IPS-15b (cell line): ENCODE results near the gene RNF43.
A peak's percentile ranks its signal among the peaks of the same experiment; 100 is the strongest.
"Not testable (repeated sequence)": the region's sequence is repeated elsewhere in the genome, so short reads cannot be mapped to it uniquely, and the experiment has no call there.

Experiments used
- H3K27me3 ChIP-seq: one replicate; pipeline ENCODE4 v1.6.1; 2013; ENCODE audit warnings: low read length; ENCODE audit not compliant: control insufficient read depth, insufficient read depth
- H3K36me3 ChIP-seq: one replicate; pipeline ENCODE4 v1.6.1; 2013; ENCODE audit warnings: low read length; ENCODE audit not compliant: control insufficient read depth, insufficient read depth
- H3K4me1 ChIP-seq: one replicate; pipeline ENCODE4 v1.6.1; 2013; ENCODE audit warnings: mild to moderate bottlenecking, low read length; ENCODE audit not compliant: control insufficient read depth, insufficient read depth
- H3K4me3 ChIP-seq: one replicate; pipeline ENCODE4 v1.5.1; 2013; ENCODE audit warnings: low read depth, low read length
- H3K9ac ChIP-seq: one replicate; pipeline ENCODE4 v1.6.1; 2013; ENCODE audit warnings: low read depth, mild to moderate bottlenecking, low read length
- H3K9me3 ChIP-seq: one replicate; pipeline ENCODE4 v1.6.1; 2013; ENCODE audit warnings: mild to moderate bottlenecking, low read length; ENCODE audit not compliant: control insufficient read depth, insufficient read depth

RNF43 gene

DNA sequence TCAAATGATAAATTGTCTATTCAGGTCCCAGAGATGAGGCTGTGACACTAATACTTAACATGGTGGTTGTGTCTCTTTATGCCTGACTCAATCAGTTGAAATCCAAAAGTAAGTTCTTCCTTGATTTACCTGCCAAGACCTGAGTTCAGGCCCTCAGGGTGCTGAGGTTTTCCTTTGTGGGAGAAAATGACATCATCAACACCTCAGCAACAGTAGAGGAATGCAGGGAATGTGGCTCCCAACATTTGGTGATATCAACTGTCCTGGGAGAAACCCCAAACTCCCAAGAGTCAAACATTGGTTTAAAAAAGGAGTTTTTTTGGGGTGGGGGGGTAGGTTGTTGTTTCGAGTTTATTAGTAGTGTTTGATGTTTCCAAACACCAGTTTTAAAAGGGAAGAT, 14.7 kb downstream of the RNF43 start:
- Histone ChIP-seq H3K9ac (no peak overlapping the region), H3K4me1 (peaks cover 43% of the 10 kb centered on the region), H3K27me3 (peaks cover 61% of the 10 kb centered on the region), H3K9me3 (no peaks in the 10 kb centered on the region), H3K4me3 (peak overlapping the region; percentile 5), H3K36me3 (no peaks in the 10 kb centered on the region)

- Histone ChIP-seq H3K9ac (no peak overlapping the region), H3K36me3 (no peaks in the 10 kb centered on the region), H3K9me3 (no peaks in the 10 kb centered on the region), H3K4me3 (no peak overlapping the region), H3K4me1 (peaks cover 43% of the 10 kb centered on the region), H3K27me3 (peaks cover 63% of the 10 kb centered on the region)
Observed at GRCh38 chr17:58402047-58402446, 15.3 kb downstream of the RNF43 start.

GRCh38 chr17:58401287-58401686, 16.0 kb downstream of the RNF43 start:
- H3K36me3 ChIP-seq, result no peaks in the 10 kb centered on the region
- no peak overlapping the region for H3K4me3 ChIP-seq
- no peak overlapping the region for H3K9ac ChIP-seq
- peaks cover 67% of the 10 kb centered on the region for H3K27me3 ChIP-seq
- H3K4me1 ChIP-seq, result peaks cover 43% of the 10 kb centered on the region
- no peaks in the 10 kb centered on the region for H3K9me3 ChIP-seq

DNA sequence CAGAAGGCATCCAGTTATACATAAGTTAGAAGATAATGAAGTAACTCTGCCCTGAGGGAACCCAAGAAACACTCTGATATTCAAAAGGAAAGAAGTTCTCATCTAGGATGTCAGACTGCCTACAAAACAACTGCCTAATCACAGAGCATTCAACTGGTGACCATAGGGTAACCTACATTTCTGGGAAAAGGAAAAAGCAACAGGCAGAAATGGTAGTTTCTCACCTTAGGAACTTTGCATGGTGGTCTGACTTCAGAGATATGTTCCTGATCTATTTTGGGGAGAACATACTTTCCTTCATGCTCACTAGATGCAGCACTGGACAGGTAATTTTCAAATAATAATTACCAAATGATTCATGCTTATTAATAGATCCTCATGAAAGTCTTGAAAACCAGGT, 16.5 kb downstream of the RNF43 start:
- Histone ChIP-seq H3K4me3 (no peak overlapping the region), H3K4me1 (peaks cover 43% of the 10 kb centered on the region), H3K36me3 (no peaks in the 10 kb centered on the region), H3K9ac (no peak overlapping the region), H3K27me3 (peaks cover 70% of the 10 kb centered on the region), H3K9me3 (no peaks in the 10 kb centered on the region)

DNA sequence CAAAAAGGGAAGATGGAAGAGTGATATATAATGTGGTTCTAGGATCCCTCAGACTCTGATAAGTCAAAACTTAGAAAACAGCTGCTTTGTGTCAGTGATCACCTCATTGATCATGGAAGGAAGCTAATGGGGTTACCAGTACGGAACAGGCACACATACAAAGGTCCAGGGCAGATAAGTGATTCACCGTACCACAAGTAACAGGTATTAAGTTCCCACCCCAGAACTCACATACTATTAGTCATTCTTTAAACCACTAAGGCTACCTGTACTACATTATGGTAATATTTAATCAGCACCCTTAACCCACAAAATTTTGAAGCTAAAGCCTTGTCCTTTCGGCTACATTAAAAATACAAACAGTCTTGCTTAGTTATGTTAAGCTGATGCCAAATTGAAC, 17.4 kb downstream of the RNF43 start:
- H3K9ac ChIP-seq, result no peak overlapping the region
- no peaks in the 10 kb centered on the region for H3K36me3 ChIP-seq
- H3K27me3 ChIP-seq, result peaks cover 68% of the 10 kb centered on the region
- peaks cover 40% of the 10 kb centered on the region for H3K4me1 ChIP-seq
- H3K4me3 ChIP-seq, result no peak overlapping the region
- H3K9me3 ChIP-seq, result no peaks in the 10 kb centered on the region

DNA sequence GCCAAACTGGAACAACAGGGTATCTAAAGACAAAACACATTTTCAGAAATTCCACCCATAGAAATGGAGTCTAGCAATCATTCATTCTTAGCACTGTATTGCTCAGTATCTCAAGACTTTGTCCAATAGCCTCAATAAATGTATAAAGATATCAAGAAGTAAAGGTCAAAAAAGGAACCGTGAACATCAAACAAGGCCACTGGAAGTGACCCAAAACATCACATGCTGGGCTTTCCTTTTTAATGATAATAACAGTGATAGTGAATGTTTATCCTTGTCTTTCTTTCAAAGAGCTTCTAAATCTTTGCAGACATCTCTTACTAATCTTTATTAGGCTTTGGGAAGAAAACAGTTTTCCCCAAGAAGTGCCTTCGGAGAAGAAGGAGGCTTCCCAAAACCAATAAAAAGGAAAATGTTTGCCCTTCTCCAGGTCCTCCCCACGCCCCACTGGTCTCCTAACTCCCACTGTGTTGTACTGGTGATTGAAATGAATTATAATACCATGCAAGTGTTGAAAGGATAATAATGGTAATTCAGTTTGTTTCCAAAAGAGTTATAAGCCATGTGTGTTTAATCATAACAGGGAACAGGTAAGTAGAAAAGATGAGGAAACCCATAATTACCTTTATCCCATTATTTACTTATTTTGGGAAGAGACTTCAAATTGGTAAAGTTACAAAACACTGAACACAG, 18.6 kb downstream of the RNF43 start:
- no peak overlapping the region for H3K4me3 ChIP-seq
- peaks cover 38% of the 10 kb centered on the region for H3K4me1 ChIP-seq
- peaks cover 57% of the 10 kb centered on the region for H3K27me3 ChIP-seq
- H3K9ac ChIP-seq, result no peak overlapping the region
- no peaks in the 10 kb centered on the region for H3K36me3 ChIP-seq
- no peaks in the 10 kb centered on the region for H3K9me3 ChIP-seq

GRCh38 chr17:58397421-58397820, 19.9 kb downstream of the RNF43 start:
- H3K27me3 ChIP-seq, result peaks cover 54% of the 10 kb centered on the region
- H3K9me3 ChIP-seq, H3K9ac ChIP-seq, H3K4me3 ChIP-seq, H3K36me3 ChIP-seq: not testable (repeated sequence)
- peaks cover 25% of the 10 kb centered on the region for H3K4me1 ChIP-seq

GRCh38 chr17:58396173-58396572, 21.2 kb downstream of the RNF43 start:
- H3K27me3 ChIP-seq, result peaks cover 43% of the 10 kb centered on the region

GRCh38 chr17:58394534-58395223, 22.7 kb downstream of the RNF43 start:
- no peak overlapping the region for H3K4me3 ChIP-seq
- no peak overlapping the region for H3K9ac ChIP-seq
- peaks cover 28% of the 10 kb centered on the region for H3K27me3 ChIP-seq
- H3K4me1 ChIP-seq, result peaks cover 17% of the 10 kb centered on the region
- no peaks in the 10 kb centered on the region for H3K9me3 ChIP-seq
- H3K36me3 ChIP-seq, result no peaks in the 10 kb centered on the region

More at GRCh38 chr17:58396173-58396572, 21.2 kb downstream of the RNF43 start:
- H3K9ac ChIP-seq, result no peak overlapping the region
- peaks cover 19% of the 10 kb centered on the region for H3K4me1 ChIP-seq
- H3K9me3 ChIP-seq, result no peaks in the 10 kb centered on the region
- no peaks in the 10 kb centered on the region for H3K36me3 ChIP-seq
- no peak overlapping the region for H3K4me3 ChIP-seq

DNA sequence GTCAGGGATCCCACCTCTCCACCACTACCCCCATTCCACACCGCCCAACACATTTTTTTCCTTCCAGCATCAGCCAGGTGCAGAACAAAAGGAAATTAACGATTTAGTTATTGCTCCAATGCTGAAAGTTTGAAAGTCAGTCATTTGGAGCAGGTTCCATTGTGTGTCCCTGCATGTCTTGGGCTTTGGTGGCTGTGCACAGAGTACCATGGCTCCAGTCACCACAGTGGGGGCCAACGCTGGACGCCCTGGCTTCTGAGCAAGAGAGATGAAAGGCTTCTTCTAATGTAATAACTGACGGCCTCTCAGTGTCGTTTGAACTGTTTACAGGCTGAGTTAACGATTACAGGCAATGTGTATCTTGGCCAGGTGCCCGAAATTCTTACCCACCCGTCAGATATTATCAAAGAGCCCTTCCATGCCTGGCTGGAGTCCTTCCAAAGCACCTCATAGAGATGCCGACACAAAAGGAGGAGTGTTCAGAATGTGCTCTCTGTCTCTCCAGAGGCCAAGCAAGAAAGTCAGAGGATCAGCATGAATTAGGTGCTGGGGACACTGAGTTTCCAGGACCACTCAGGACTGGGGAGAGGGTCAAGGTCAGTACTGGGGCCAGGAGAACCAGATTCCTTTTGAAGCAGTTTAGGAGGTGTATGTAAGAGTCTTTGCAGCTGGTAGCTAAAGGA, 25.9 kb downstream of the RNF43 start:
- Histone ChIP-seq H3K4me1 (peaks cover 18% of the 10 kb centered on the region), H3K9ac (peak overlapping the region; percentile 6), H3K36me3 (no peaks in the 10 kb centered on the region), H3K4me3 (no peak overlapping the region), H3K27me3 (peaks cover 9% of the 10 kb centered on the region), H3K9me3 (no peaks in the 10 kb centered on the region)

DNA sequence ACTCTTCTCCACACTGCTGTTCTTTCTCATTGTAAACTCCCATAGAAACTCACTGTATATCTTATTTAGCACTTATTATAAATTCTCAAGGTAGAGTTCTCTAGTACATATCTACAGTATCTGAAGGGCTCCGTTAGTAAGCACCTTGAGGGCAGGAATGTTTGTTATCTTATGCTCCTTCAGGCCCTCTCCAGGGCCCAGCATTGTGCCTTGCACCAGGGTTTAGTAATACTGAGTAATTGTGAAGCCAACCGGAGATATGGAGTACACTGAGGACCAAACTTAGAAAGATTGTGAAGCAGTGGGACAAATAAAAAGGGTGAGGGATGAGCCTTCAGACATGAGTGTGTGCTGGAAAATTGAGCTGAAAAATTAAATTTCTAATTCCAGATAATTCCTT, 26.4 kb downstream of the RNF43 start:
- no peaks in the 10 kb centered on the region for H3K9me3 ChIP-seq
- no peak overlapping the region for H3K9ac ChIP-seq
- no peaks in the 10 kb centered on the region for H3K36me3 ChIP-seq
- H3K4me3 ChIP-seq, result no peak overlapping the region
- H3K27me3 ChIP-seq, result peaks cover 4% of the 10 kb centered on the region
- peaks cover 18% of the 10 kb centered on the region for H3K4me1 ChIP-seq
